ENCODE data around the gene DCC.

DCC gene

DNA sequence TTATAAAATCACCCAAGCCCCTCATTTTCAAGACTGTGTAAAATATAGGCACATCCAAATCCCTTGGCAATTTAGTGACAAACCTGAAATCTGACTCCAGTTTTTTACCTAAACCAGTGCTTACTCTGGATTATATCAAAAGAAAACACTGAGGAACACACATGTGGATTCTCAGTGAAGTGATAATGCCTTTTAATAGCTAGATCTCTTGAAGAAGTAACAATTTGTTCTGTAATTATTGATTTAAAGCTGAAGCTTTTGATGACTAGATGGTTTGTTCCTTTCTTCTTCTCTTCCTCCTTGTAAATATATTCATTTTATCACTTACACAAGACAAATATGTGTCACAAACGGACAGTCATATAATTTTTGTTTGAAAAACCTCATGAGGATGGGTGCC, 894.6 kb downstream of the DCC start:
- Histone ChIP-seq H3K9me3 (ENCODE audit: control insufficient read depth, low read length) (no peaks in the 10 kb centered on the region), H3K36me3 (ENCODE audit: control insufficient read depth, insufficient read depth, low read length) (no peaks in the 10 kb centered on the region), H3K27me3 (ENCODE audit: control insufficient read depth, insufficient read depth, low read length) (no peaks in the 10 kb centered on the region), H3K4me1 (ENCODE audit: control insufficient read depth, insufficient read depth, low read length) (no peaks in the 10 kb centered on the region), H3K9ac (ENCODE audit: low read length) (no peak overlapping the region), H3K4me3 (ENCODE audit: low read length) (no peak overlapping the region)

DNA sequence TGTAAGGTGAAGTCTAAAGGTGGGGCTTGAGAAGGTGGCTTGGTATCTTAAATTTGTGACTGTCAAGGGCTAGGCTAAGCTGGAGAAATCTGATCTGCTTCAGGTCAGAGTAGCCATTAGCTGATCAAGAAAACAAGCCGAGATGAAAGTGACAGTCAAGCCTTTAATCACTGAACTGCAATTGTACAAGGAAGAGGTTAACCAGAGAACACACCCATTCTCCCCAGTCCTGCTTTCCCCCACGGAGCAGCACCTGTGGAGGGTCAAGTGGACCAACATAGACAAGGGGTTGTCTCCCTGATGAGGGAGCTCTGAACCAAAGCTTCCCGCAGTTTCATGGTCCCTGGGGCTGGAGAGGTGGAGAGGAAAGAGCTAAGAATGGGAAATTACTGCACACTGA, 901.2 kb downstream of the DCC start:
- no peaks in the 10 kb centered on the region for H3K27me3 ChIP-seq (ENCODE audit: control insufficient read depth, insufficient read depth, low read length)

DNA sequence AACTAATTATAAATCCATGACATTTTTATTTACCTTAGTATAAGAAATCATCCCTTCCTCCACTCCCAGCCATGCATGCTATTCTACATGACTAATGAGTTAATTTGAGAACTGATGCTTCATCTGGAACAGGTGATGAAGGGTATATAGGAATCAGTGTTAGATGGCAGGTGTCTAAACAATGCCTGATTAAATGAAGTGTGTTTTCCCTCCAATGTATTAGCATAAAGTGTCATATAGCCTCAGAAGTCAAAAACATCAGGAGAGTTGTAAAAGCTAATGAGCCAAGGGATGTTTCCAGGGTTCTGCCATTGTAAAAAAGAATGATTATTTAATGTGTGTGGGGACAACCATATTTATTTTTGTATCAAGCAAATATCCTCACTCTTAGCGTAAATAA, 913.8 kb downstream of the DCC start:
- no peaks in the 10 kb centered on the region for H3K9me3 ChIP-seq (ENCODE audit: control insufficient read depth, low read length)
- no peak overlapping the region for H3K9ac ChIP-seq (ENCODE audit: low read length)
- H3K36me3 ChIP-seq (ENCODE audit: control insufficient read depth, insufficient read depth, low read length): no peaks in the 10 kb centered on the region
- no peaks in the 10 kb centered on the region for H3K4me1 ChIP-seq (ENCODE audit: control insufficient read depth, insufficient read depth, low read length)
- no peak overlapping the region for H3K4me3 ChIP-seq (ENCODE audit: low read length)
- H3K27me3 ChIP-seq (ENCODE audit: control insufficient read depth, insufficient read depth, low read length): no peaks in the 10 kb centered on the region

More for the DNA sequence above, 901.2 kb downstream of the DCC start:
- H3K36me3 ChIP-seq (ENCODE audit: control insufficient read depth, insufficient read depth, low read length): no peaks in the 10 kb centered on the region
- no peaks in the 10 kb centered on the region for H3K9me3 ChIP-seq (ENCODE audit: control insufficient read depth, low read length)
- no peak overlapping the region for H3K9ac ChIP-seq (ENCODE audit: low read length)
- no peak overlapping the region for H3K4me3 ChIP-seq (ENCODE audit: low read length)
- no peaks in the 10 kb centered on the region for H3K4me1 ChIP-seq (ENCODE audit: control insufficient read depth, insufficient read depth, low read length)

DNA sequence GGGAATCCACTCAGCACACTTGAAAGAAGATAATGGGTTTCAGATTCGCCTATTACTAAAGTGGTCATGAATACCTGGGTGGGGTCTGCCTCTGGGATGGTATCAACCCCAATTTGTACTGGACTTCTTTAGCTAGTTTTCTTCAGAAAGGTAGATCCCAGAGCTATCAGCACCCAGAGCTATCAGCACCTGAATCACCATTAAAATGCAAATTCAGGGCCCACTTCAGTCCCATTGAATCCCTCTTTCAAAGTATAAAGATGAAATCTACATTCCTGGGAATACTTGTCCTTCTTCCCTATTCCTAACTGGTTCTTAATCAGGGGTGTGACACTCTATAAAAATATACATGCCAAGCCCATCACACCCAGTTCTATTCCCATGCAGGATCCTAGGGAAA, 914.3 kb downstream of the DCC start:
- Histone ChIP-seq H3K4me1 (ENCODE audit: control insufficient read depth, insufficient read depth, low read length) (no peaks in the 10 kb centered on the region), H3K36me3 (ENCODE audit: control insufficient read depth, insufficient read depth, low read length) (no peaks in the 10 kb centered on the region), H3K9ac (ENCODE audit: low read length) (no peak overlapping the region), H3K27me3 (ENCODE audit: control insufficient read depth, insufficient read depth, low read length) (no peaks in the 10 kb centered on the region), H3K9me3 (ENCODE audit: control insufficient read depth, low read length) (no peaks in the 10 kb centered on the region), H3K4me3 (ENCODE audit: low read length) (no peak overlapping the region)

DNA sequence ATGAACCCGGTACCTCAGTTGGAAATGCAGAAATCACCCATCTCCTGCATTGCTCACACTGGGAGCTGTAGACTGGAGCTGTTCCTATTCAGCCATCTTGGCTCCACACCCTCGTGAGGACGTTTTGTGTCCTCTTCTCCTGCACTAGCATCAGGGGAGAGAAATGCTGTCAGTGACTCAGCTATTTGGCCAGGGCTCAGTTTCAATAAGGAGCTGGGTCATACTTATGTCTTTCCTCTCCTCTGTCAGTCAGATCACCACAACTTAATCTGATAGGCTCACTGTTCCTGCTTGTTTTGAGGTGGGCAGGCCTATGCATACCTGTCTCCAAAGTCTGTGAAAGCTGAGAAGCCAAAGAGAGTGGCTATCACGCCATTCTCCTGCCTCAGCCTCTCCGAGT, 921.2 kb downstream of the DCC start:
- H3K36me3 ChIP-seq (ENCODE audit: control insufficient read depth, insufficient read depth, low read length): no peaks in the 10 kb centered on the region
- H3K9ac ChIP-seq (ENCODE audit: low read length): no peak overlapping the region
- no peaks in the 10 kb centered on the region for H3K4me1 ChIP-seq (ENCODE audit: control insufficient read depth, insufficient read depth, low read length)
- no peaks in the 10 kb centered on the region for H3K9me3 ChIP-seq (ENCODE audit: control insufficient read depth, low read length)
- no peaks in the 10 kb centered on the region for H3K27me3 ChIP-seq (ENCODE audit: control insufficient read depth, insufficient read depth, low read length)
- H3K4me3 ChIP-seq (ENCODE audit: low read length): no peak overlapping the region

DNA sequence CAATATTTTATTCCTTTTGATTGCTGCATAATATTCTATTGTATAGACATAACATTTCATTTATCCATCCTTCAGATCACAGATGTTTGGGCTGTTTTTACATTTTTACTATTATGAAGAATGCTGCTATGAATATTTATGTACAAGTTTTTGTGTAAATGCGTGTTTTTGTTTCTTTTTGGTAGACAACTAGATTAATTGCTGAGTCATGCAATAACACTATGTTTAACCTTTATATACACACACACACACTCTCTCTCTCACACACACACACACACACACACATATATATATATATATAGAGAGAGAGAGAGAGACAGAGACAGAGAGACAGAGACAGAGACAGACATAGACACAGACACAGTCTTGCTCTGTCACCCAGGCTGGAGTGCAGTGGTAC, 926.9 kb downstream of the DCC start:
- Histone ChIP-seq H3K36me3 (ENCODE audit: control insufficient read depth, insufficient read depth, low read length) (no peaks in the 10 kb centered on the region), H3K27me3 (ENCODE audit: control insufficient read depth, insufficient read depth, low read length) (no peaks in the 10 kb centered on the region), H3K9me3 (ENCODE audit: control insufficient read depth, low read length) (no peaks in the 10 kb centered on the region), H3K4me1 (ENCODE audit: control insufficient read depth, insufficient read depth, low read length) (no peaks in the 10 kb centered on the region), H3K4me3 (ENCODE audit: low read length) (no peak overlapping the region), H3K9ac (ENCODE audit: low read length) (no peak overlapping the region)

DNA sequence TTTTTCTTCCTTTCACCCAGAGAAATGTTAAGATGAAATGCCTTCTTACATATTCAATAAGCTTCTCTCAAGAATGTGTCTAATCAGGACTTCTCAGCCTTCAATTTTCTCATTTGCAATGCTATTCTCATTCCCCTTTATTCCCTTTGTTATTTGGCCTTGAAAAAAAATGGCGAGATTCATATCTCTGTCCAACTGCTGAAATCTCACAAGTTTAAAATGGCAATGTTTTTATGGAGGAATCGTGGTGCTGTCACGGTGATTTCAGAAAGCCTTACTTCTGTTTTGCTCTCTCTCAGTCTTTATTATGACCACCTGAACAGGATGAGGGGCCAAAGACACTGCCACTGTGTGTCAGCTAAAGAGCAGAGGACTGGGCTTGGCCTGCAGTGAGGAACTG, 928.5 kb downstream of the DCC start:
- Histone ChIP-seq H3K4me1 (ENCODE audit: control insufficient read depth, insufficient read depth, low read length) (no peaks in the 10 kb centered on the region), H3K9ac (ENCODE audit: low read length) (no peak overlapping the region), H3K9me3 (ENCODE audit: control insufficient read depth, low read length) (no peaks in the 10 kb centered on the region), H3K4me3 (ENCODE audit: low read length) (no peak overlapping the region), H3K27me3 (ENCODE audit: control insufficient read depth, insufficient read depth, low read length) (no peaks in the 10 kb centered on the region), H3K36me3 (ENCODE audit: control insufficient read depth, insufficient read depth, low read length) (no peaks in the 10 kb centered on the region)

DNA sequence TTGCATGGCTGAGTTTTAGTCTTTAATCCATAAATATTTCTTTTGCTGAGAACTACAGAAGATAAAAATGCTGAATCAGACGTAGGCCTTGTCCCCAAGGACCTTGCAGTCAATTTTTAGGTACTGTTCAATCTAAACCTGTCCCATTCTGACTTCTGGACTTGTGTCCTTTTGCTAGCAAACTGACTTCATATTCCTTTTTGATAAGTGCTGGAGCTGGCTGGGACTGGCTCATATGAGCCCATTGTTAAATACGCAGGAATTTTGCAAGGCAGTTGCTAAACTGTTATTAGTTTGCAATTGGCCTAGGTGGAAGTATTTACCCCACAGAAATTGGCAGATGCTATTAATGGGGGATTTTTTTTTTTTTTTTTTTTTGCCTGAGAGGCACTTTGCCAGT, 941.4 kb downstream of the DCC start:
- Histone ChIP-seq H3K36me3 (ENCODE audit: control insufficient read depth, insufficient read depth, low read length) (no peaks in the 10 kb centered on the region), H3K9me3 (ENCODE audit: control insufficient read depth, low read length) (no peaks in the 10 kb centered on the region), H3K9ac (ENCODE audit: low read length) (no peak overlapping the region)

DNA sequence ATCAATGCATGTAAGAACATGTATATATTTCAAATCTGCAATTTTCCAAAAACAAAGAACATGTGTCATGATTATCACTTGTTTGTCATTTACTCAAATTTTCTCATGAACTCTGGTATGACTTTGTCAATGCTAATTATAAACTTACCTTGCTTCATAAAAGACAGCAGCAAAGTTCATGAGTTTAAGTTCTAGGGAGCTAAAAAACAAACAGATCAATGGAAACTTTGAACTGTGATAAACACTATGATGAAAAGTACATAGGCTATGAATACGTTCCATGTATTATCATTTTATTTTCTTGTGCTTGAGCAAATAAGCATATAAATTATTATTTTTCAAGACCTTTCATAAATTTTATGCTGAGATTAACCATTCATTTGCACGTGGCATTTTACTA, 943.7 kb downstream of the DCC start:
- Histone ChIP-seq H3K4me1 (ENCODE audit: control insufficient read depth, insufficient read depth, low read length) (no peaks in the 10 kb centered on the region), H3K4me3 (ENCODE audit: low read length) (no peak overlapping the region), H3K9me3 (ENCODE audit: control insufficient read depth, low read length) (no peaks in the 10 kb centered on the region), H3K36me3 (ENCODE audit: control insufficient read depth, insufficient read depth, low read length) (no peaks in the 10 kb centered on the region), H3K9ac (ENCODE audit: low read length) (no peak overlapping the region), H3K27me3 (ENCODE audit: control insufficient read depth, insufficient read depth, low read length) (no peaks in the 10 kb centered on the region)

More for the DNA sequence above, 941.4 kb downstream of the DCC start:
- no peaks in the 10 kb centered on the region for H3K4me1 ChIP-seq (ENCODE audit: control insufficient read depth, insufficient read depth, low read length)
- no peaks in the 10 kb centered on the region for H3K27me3 ChIP-seq (ENCODE audit: control insufficient read depth, insufficient read depth, low read length)
- H3K4me3 ChIP-seq (ENCODE audit: low read length): no peak overlapping the region

DNA sequence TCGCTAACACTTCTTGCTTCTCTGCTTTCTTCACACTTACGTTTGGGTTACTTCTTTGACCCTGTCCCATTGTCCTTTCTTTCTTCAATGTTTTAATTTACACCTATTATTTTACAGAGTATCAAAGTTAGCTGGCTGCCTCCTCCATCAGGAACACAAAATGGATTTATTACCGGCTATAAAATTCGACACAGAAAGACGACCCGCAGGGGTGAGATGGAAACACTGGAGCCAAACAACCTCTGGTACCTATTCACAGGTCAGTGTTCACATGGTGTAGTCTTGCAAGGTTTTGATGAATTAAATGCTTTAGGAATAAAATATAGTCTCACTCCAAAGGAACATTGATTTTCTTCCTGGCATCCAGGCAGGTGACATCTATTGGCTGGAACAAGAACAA, 965.5 kb downstream of the DCC start:
- Histone ChIP-seq H3K9me3 (ENCODE audit: control insufficient read depth, low read length) (no peaks in the 10 kb centered on the region), H3K27me3 (ENCODE audit: control insufficient read depth, insufficient read depth, low read length) (no peaks in the 10 kb centered on the region), H3K4me3 (ENCODE audit: low read length) (no peak overlapping the region), H3K4me1 (ENCODE audit: control insufficient read depth, insufficient read depth, low read length) (no peaks in the 10 kb centered on the region), H3K36me3 (ENCODE audit: control insufficient read depth, insufficient read depth, low read length) (no peaks in the 10 kb centered on the region), H3K9ac (ENCODE audit: low read length) (no peak overlapping the region)

DNA sequence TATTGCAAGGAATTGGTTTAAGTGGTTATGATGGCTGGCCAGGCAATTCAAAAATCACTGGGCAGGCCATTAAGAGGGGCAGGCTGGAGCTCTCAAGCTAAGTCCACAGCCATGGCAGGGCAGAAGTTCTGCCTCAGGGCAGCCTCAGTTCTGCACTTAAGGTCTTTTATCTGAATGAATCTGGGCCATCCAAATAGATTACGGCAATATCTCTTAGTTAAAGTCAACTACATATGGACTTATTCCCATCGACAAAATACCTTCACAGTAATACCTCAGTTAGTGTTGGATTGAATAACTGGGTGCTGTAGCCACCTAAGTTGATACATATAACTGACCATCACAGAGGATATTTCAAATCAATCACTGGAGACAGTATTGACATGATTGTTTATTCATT, 979.6 kb downstream of the DCC start:
- H3K27me3 ChIP-seq (ENCODE audit: control insufficient read depth, insufficient read depth, low read length): no peaks in the 10 kb centered on the region
- no peaks in the 10 kb centered on the region for H3K9me3 ChIP-seq (ENCODE audit: control insufficient read depth, low read length)
- H3K9ac ChIP-seq (ENCODE audit: low read length): no peak overlapping the region
- no peaks in the 10 kb centered on the region for H3K36me3 ChIP-seq (ENCODE audit: control insufficient read depth, insufficient read depth, low read length)
- no peak overlapping the region for H3K4me3 ChIP-seq (ENCODE audit: low read length)
- H3K4me1 ChIP-seq (ENCODE audit: control insufficient read depth, insufficient read depth, low read length): no peaks in the 10 kb centered on the region

DNA sequence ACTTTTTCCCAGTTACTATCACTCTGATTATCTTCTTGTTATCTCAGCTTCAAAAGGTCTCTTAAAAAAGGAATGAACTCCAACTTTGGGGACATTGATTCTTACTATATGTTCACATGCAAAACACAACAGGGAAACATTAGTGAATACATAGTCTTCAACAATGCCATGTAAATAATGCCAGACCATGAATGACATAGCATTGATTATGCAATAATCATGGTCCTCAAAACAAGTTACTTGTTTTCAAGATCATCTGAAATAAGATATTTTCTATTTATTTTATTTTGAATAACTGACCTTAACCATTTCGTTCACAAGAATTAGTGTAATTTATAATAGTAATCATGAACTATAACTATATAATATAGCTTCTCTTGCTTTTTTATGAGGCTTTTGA, 982.2 kb downstream of the DCC start:
- H3K27me3 ChIP-seq (ENCODE audit: control insufficient read depth, insufficient read depth, low read length): no peaks in the 10 kb centered on the region
- no peak overlapping the region for H3K9ac ChIP-seq (ENCODE audit: low read length)
- no peaks in the 10 kb centered on the region for H3K36me3 ChIP-seq (ENCODE audit: control insufficient read depth, insufficient read depth, low read length)
- no peaks in the 10 kb centered on the region for H3K9me3 ChIP-seq (ENCODE audit: control insufficient read depth, low read length)
- H3K4me3 ChIP-seq (ENCODE audit: low read length): no peak overlapping the region
- H3K4me1 ChIP-seq (ENCODE audit: control insufficient read depth, insufficient read depth, low read length): no peaks in the 10 kb centered on the region

DNA sequence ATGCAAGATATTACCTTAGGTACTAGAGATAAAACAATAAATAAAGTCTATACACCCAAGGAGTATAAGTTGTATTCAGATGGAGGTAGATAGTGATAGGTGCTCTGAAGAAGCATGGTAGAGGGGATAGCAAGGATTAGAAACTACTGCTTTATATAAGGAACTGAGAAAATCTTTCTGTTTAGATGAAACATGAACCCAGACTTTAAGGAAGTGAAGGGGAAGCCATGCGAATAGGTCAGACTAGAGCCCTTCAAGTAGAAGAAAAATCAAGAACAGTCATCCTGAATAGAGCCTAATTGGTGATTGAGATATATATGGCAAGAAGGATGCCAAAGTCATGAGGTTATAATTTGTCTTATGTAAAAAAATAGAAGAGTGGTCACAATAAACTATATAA, 984.4 kb downstream of the DCC start:
- H3K36me3 ChIP-seq (ENCODE audit: control insufficient read depth, insufficient read depth, low read length): no peaks in the 10 kb centered on the region
- no peak overlapping the region for H3K9ac ChIP-seq (ENCODE audit: low read length)
- H3K27me3 ChIP-seq (ENCODE audit: control insufficient read depth, insufficient read depth, low read length): no peaks in the 10 kb centered on the region

More for the DNA sequence above, 984.4 kb downstream of the DCC start:
- H3K4me3 ChIP-seq (ENCODE audit: low read length): no peak overlapping the region
- H3K4me1 ChIP-seq (ENCODE audit: control insufficient read depth, insufficient read depth, low read length): no peaks in the 10 kb centered on the region
- no peaks in the 10 kb centered on the region for H3K9me3 ChIP-seq (ENCODE audit: control insufficient read depth, low read length)
